Muscle of leg (tissue), 11 donors: Measurements from ENCODE around the gene ZNF808. TPM values are rescaled to one million over a fixed set of nuclear protein-coding genes. Genes with fewer than 3 reads are reported as not detected.
"Not testable (repeated sequence)": the region's sequence is repeated elsewhere in the genome, so short reads cannot be mapped to it uniquely, and the experiment has no call there.

ENCODE experiments used
- DNase-seq: peaks from one replicate; pipeline ENCODE4 v3.0.0; 2013
- H3K27ac ChIP-seq: one replicate; pipeline ENCODE4 v1.5.1; 2013; ENCODE audit warnings: mild to moderate bottlenecking, low read length, control low read depth
- H3K27me3 ChIP-seq: one replicate; pipeline ENCODE4 v1.6.1; 2013; ENCODE audit warnings: low read length; ENCODE audit not compliant: control insufficient read depth, insufficient read depth
- H3K36me3 ChIP-seq: one replicate; pipeline ENCODE4 v1.6.1; 2013; ENCODE audit warnings: low read length; ENCODE audit not compliant: control insufficient read depth, insufficient read depth
- H3K4me1 ChIP-seq: one replicate; pipeline ENCODE4 v1.6.1; 2013; ENCODE audit warnings: low read length; ENCODE audit not compliant: control insufficient read depth, insufficient read depth
- H3K4me3 ChIP-seq: one replicate; pipeline ENCODE4 v1.5.1; 2013; ENCODE audit warnings: low read length, control low read depth
- H3K9me3 ChIP-seq: replicated peaks from 2 replicates; pipeline ENCODE4 v1.6.1; 2013; ENCODE audit warnings: low read depth, low read length; ENCODE audit not compliant: control insufficient read depth
- WGBS: methylation state at CpG from one replicate; pipeline ENCODE4 v1.1.5; 2013; ENCODE audit warnings: missing lambda C conversion rate; ENCODE audit not compliant: insufficient coverage; 5-methylcytosine and 5-hydroxymethylcytosine counted together
- polyA plus RNA-seq, 8 donors: library from polyadenylated mRNA; unstranded; fragments of 120-200 nt; gene quantifications; one replicate each; pipeline versions ENCODE4 v1.2.1 to v1.2.3, GENCODE V29; 2013; ENCODE audit warnings: inconsistent platforms in 1 of 8, low replicate concordance in 1 of 8; ENCODE audit not compliant: insufficient read length in 8 of 8, insufficient read depth in 1 of 8
- total RNA-seq: library from RNA; stranded (reverse); fragments of 120-200 nt; gene quantifications from one replicate; pipeline ENCODE4 v1.2.4, GENCODE V29; 2013

ZNF808 gene
- total and polyA plus RNA-seq, 9 donors: 3.6 to 15.9 (median 5.7) TPM

- H3K4me1 ChIP-seq, H3K27ac ChIP-seq, H3K27me3 ChIP-seq, H3K4me3 ChIP-seq, DNase-seq: not testable (repeated sequence)
- no CpG with 5 or more reads among the region's 5 CpGs for WGBS
- H3K9me3 ChIP-seq: peaks cover 39% of the 10 kb centered on the region
- H3K36me3 ChIP-seq: peaks cover 39% of the 10 kb centered on the region
These were observed 31.4 kb downstream of the ZNF808 start for GRCh38 chr19:52558732-52559445.

- H3K4me3 ChIP-seq, H3K27ac ChIP-seq, H3K27me3 ChIP-seq, DNase-seq, H3K4me1 ChIP-seq: not testable (repeated sequence)
- WGBS: 86% methylated on average over 1 of the region's 8 CpGs
- Histone ChIP-seq H3K36me3 (peaks cover 25% of the 10 kb centered on the region), H3K9me3 (peaks cover 16% of the 10 kb centered on the region)
These were observed 34.1 kb downstream of the ZNF808 start for GRCh38 chr19:52561611-52562010.

GRCh38 chr19:52566121-52566520, 38.7 kb downstream of the ZNF808 start:
- H3K27me3 ChIP-seq: no peaks in the 10 kb centered on the region
- no peak overlapping the region for H3K27ac ChIP-seq
- H3K4me1 ChIP-seq: peaks cover 7% of the 10 kb centered on the region
- peaks cover 6% of the 10 kb centered on the region for H3K36me3 ChIP-seq
- 86% methylated on average over 2 of the region's 6 CpGs for whole genome bisulfite sequencing
- no peak for DNase-seq
- no peaks in the 10 kb centered on the region for H3K9me3 ChIP-seq
- no peak overlapping the region for H3K4me3 ChIP-seq

DNA sequence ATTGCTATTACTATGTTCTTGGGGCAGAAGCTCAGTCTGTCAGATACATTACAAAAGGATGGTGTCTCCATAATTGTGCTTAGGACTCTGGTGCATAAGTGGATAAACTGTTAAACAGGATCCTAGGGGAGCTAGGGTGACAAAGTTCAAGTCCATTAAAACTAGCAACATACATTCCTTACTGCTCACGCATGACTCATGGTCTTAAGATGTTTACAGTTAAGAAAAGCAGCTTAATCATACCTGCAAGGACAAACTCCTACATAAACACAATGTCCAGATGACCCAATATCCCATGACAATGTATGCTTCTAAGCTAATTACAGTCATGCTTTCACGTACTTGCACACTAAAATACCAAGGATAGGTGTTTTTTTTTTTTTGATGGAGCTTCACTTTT, 39.1 kb downstream of the ZNF808 start:
- no peaks in the 10 kb centered on the region for H3K9me3 ChIP-seq
- H3K27ac ChIP-seq: no peak overlapping the region
- no peak overlapping the region for H3K4me3 ChIP-seq
- H3K27me3 ChIP-seq: no peaks in the 10 kb centered on the region
- H3K36me3 ChIP-seq: peaks cover 6% of the 10 kb centered on the region
- peaks cover 7% of the 10 kb centered on the region for H3K4me1 ChIP-seq
- DNase-seq: no peak
- WGBS: no CpG with 5 or more reads among the region's 2 CpGs

DNA sequence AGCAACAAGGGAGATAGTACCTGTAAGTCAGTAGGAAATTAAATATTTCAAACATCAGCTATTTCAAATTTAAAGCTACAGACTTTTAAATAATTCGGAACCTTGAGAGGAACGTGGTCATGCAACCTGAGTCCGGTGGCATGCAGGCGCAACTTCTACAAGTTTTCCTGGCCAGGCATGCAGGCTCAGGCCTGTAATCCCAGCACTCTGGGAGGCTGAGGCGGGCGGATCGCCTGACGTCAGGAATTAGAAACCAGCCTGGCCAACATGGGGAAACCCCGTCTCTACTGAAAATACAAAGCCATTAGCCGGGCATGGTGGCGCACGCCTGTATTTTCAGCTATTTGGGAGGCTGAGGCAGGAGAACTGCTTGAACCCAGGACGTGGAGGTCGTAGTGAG, 40.5 kb downstream of the ZNF808 start:
- WGBS: 98% methylated on average over 8 of the region's 14 CpGs
- no peak for DNase-seq
- Histone ChIP-seq H3K36me3 (peaks cover 7% of the 10 kb centered on the region), H3K27ac (no peak overlapping the region), H3K4me1 (peaks cover 7% of the 10 kb centered on the region), H3K27me3 (no peaks in the 10 kb centered on the region), H3K4me3 (no peak overlapping the region), H3K9me3 (no peaks in the 10 kb centered on the region)

GRCh38 chr19:52569638-52569999, 42.2 kb downstream of the ZNF808 start:
- H3K27me3 ChIP-seq, H3K4me1 ChIP-seq, H3K9me3 ChIP-seq: not testable (repeated sequence)
- peaks cover 13% of the 10 kb centered on the region for H3K36me3 ChIP-seq
- H3K4me3 ChIP-seq: peak overlapping the region; percentile 70
- H3K27ac ChIP-seq: peak overlapping the region; percentile 86
- WGBS: 0% methylated on average over 4 of the region's 13 CpGs
- peak; percentile 87 for DNase-seq

- DNase-seq: peak; percentile 96
- H3K27me3 ChIP-seq: no peaks in the 10 kb centered on the region
- peak within 1 kb of the TSS; percentile 70 for H3K4me3 ChIP-seq
- H3K27ac ChIP-seq: peak within 1 kb of the TSS; percentile 86
- peaks cover 13% of the 10 kb centered on the region for H3K36me3 ChIP-seq
- H3K4me1 ChIP-seq: peaks cover 7% of the 10 kb centered on the region
- no peaks in the 10 kb centered on the region for H3K9me3 ChIP-seq
- WGBS: under 1% methylated on average over 42 of the region's 57 CpGs
These were observed 42.8 kb downstream of the ZNF808 start, which contains the start of gene ZNF701 for GRCh38 chr19:52570000-52570861. TSS of gene ZNF701 (plus strand) at chr19:52570287. CDS start at chr19:52574148, 3,861 bp downstream.

DNA sequence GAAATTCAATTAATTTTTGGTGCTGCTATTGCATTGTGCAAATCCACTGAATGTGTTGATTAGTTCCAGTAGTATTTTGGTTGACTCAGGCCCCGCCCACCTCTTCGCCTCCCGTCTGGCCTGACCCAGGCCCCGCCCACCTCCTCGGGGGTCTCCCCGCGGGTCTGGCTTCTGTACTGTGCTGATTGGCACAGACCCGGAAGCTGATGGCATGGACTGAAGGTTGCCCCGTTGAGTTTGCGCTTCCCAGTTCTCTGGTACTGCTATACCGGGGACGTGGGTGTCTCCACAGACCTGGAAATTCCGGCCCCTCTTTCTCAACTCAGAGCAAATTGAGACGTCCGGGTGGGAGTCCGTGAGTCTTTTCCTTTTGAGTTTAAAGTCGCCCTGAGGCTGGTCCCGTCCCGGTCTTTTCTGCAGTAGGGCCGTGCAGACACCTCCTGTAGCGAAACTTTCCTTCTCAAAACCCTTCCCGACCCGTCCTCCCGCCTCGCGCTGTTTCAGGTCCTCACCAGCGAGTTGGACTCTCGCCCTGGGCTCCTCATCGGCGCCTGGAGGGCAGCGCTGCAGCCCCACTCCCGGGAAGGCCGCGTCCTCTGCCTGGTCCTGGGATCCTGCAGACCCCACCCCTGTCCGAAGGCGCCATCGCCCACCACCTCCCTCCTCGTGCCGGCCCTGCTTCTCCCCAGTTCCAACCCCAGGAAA, 57.4 kb downstream of the ZNF808 start:
- 26% methylated on average over 30 of the region's 39 CpGs for WGBS
- peak overlapping the region; percentile 41 for H3K4me3 ChIP-seq
- H3K27ac ChIP-seq: peak overlapping the region; percentile 47
- H3K36me3 ChIP-seq: peaks cover 19% of the 10 kb centered on the region
- H3K27me3 ChIP-seq: no peaks in the 10 kb centered on the region
- peak; percentile 69 for DNase-seq
- H3K9me3 ChIP-seq: no peaks in the 10 kb centered on the region
- peaks cover 2% of the 10 kb centered on the region for H3K4me1 ChIP-seq

DNA sequence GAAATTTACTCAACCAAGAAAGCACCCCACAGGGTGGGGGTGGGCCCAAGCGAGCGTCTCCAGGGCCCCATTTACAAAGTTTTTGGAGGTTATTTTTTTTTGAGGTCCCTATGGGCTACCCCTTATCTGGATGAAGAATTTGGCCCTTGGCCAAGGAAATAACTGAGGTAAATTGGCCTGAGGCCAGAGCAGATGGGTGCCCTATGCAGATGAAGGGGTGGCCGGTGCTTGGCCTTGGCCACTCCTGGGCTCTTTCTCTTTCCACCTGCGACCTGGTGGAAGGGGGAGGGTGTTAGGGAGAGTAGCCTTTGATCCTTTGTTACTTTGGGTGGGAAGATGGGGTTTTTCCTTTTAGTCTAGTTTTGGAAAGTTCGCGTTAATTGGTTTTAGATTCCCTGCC, 58.1 kb downstream of the ZNF808 start:
- Histone ChIP-seq H3K27me3 (no peaks in the 10 kb centered on the region), H3K9me3 (no peaks in the 10 kb centered on the region), H3K27ac (peak overlapping the region; percentile 47), H3K4me3 (no peak overlapping the region), H3K4me1 (peaks cover 2% of the 10 kb centered on the region), H3K36me3 (peaks cover 18% of the 10 kb centered on the region)
- WGBS: 95% methylated on average over 2 of the region's 6 CpGs
- peak; percentile 15 for DNase-seq

DNA sequence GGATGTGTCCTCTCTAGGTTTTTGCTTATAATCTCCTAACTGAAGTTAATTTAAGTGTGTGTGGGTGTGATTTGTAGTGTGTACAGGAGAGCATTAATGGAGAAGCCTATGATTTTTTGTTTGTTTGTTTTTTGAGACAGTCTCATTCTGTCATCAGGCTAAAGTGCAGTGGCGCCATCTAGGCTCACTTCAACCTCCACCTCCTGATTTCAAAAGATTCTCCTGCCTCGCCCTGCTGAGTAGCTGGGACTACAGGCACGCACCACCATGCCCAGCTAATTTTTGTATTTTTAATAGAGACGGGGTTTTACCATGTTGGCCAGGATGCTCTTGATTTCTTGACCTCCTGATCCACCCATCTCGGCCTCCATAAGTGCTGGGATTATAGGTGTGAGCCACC, 63.3 kb downstream of the ZNF808 start:
- peaks cover 22% of the 10 kb centered on the region for H3K36me3 ChIP-seq

More for the DNA sequence above, 63.3 kb downstream of the ZNF808 start:
- Histone ChIP-seq H3K27ac (no peak overlapping the region), H3K4me1 (no peaks in the 10 kb centered on the region), H3K9me3 (no peaks in the 10 kb centered on the region), H3K4me3 (no peak overlapping the region), H3K27me3 (no peaks in the 10 kb centered on the region)
- peak; percentile 19 for DNase-seq
- WGBS: no CpG with 5 or more reads among the region's 5 CpGs
